Transverse colon (tissue), 4 donors: ENCODE results near the gene ACTRT2. TPM values are rescaled to one million over a fixed set of nuclear protein-coding genes. Genes with fewer than 3 reads are reported as not detected.

Source experiments
- DNase-seq: peaks from one replicate; pipeline ENCODE4 v3.0.0-alpha.2; 2019
- H3K27ac ChIP-seq, 4 donors: fragments of 200-600 bp; sonication (generic); 2 replicates each; pipeline ENCODE4 v1.5.1; 2016 to 2018; ENCODE audit warnings: inconsistent platforms in 4 of 4
- H3K27me3 ChIP-seq: fragments of 200-600 bp; sonication (generic); 2 replicates; pipeline ENCODE4 v1.5.1; 2017; ENCODE audit warnings: inconsistent platforms
- H3K36me3 ChIP-seq, 4 donors: fragments of 200-600 bp; sonication (generic); 2 replicates each; pipeline ENCODE4 v1.5.1; 2017 to 2019; ENCODE audit warnings: inconsistent platforms in 4 of 4
- H3K4me1 ChIP-seq, 4 donors: fragments of 200-600 bp; sonication (generic); 2 replicates each; pipeline ENCODE4 v1.5.1; 2017 to 2020; ENCODE audit warnings: inconsistent platforms in 4 of 4
- H3K4me3 ChIP-seq, 4 donors: fragments of 200-600 bp; sonication (generic); 1 replicate in 1 of 4; 2 replicates in 3 of 4; pipeline versions ENCODE4 v1.5.1 to v1.6.1; 2017 to 2019; ENCODE audit warnings: inconsistent platforms in 4 of 4
- H3K9me3 ChIP-seq, 2 donors: fragments of 200-600 bp; sonication (generic); 2 replicates each; pipeline ENCODE4 v1.5.1; 2017 to 2019; ENCODE audit warnings: inconsistent platforms in 2 of 2
- EP300 ChIP-seq: sonication (generic); formaldehyde crosslinking; IDR thresholded peaks from one replicate; pipeline ENCODE4 v1.6.1; 2017; ENCODE audit warnings: antibody characterized with exemption, low read depth
- POLR2A ChIP-seq: fragments of 450-650 bp; IDR thresholded peaks from one replicate; pipeline ENCODE4 v1.6.1; 2016; ENCODE audit warnings: antibody characterized with exemption, mild to moderate bottlenecking, moderate library complexity
- POLR2AphosphoS5 ChIP-seq, 3 donors: sonication (generic); formaldehyde crosslinking; IDR thresholded peaks; one replicate each; pipeline ENCODE4 v1.6.1; 2016; ENCODE audit warnings: antibody characterized with exemption in 3 of 3
- WGBS, 2 donors: methylation state at CpG; one replicate each; pipeline ENCODE4 v1.1.5; 2018; ENCODE audit warnings: low coverage in 1 of 2; 5-methylcytosine and 5-hydroxymethylcytosine counted together
- in situ Hi-C, 4 donors: fragments of 200-750 bp; cut with MboI; loops; one replicate each; pipeline versions ENCODE4 v1.15.0 to v1.15.1; 2017; ENCODE audit warnings: low sequenced_read_pairs in 3 of 4, low pct_ligation_motif_present in 1 of 4, low pct_unique_long_range_greater_than_20kb in 1 of 4
- intact Hi-C: fragments of 100-400 bp; cut with DNase I; formaldehyde crosslinking; loops from one replicate; pipeline ENCODE4 v1.15.1; 2023; ENCODE audit warnings: low total_unique reads
- total RNA-seq, 4 donors: library from RNA; depleted of rRNA; stranded (reverse); fragments of >200 nt; gene quantifications; one replicate each; pipeline ENCODE4 v1.1.0, GENCODE V29; 2016
- TF ChIP-seq, protein P1 (sequence below), 5 experiments: fragments of 200-600 bp in 3 of 5; fragments of 450-650 bp in 2 of 5; sonication (generic) in 3 of 5; IDR thresholded peaks; 1 replicate in 2 of 5; 2 replicates in 3 of 5; pipeline ENCODE4 v1.5.1; 2016 to 2017; ENCODE audit warnings: antibody characterized with exemption in 5 of 5, inconsistent platforms in 3 of 5, mild to moderate bottlenecking in 2 of 5, moderate library complexity in 1 of 5

The ACTRT2 gene
- total RNA-seq, 4 donors from 2014 or later = not detected

DNA sequence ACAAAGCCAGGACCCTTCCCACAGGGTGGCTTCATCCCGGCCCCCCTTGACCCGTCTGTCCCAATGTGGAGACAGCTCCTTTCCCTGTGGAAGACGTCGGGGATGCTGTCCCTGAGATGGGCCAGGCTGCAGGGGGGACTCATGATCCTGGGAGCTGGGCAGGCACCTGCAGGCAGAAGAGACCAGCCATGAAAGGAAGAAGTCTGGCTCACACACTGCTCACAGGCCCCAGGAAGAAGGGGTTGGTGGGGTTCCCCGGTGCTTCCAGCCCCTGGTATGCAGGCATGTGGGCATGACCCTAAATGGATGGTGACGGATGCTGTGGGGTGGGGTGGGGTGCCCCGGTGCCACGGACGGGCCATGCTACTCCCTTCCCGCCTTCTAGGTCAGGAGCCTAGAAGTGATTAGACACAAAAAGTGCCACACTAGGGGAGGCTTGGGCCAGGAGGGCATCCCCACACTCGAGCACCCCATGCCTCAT, 8.3 kb downstream of the ACTRT2 start:
- Histone ChIP-seq H3K27ac (no peak overlapping the region), H3K27me3 (peaks cover 38% of the 10 kb centered on the region), H3K9me3 (no peaks in the 10 kb centered on the region), H3K4me1 (no peaks in the 10 kb centered on the region), H3K4me3 (no peak overlapping the region), H3K36me3 (no peaks in the 10 kb centered on the region)
- intact Hi-C loops (no loop called here), in situ Hi-C loops (no loop called here)
- DNase-seq = no peak
- TF ChIP-seq POLR2A (no peak), POLR2AphosphoS5 (IDR thresholded peaks at IDR 0.05) (no peak), EP300 (no peak)
- TF ChIP-seq, protein P1, sequence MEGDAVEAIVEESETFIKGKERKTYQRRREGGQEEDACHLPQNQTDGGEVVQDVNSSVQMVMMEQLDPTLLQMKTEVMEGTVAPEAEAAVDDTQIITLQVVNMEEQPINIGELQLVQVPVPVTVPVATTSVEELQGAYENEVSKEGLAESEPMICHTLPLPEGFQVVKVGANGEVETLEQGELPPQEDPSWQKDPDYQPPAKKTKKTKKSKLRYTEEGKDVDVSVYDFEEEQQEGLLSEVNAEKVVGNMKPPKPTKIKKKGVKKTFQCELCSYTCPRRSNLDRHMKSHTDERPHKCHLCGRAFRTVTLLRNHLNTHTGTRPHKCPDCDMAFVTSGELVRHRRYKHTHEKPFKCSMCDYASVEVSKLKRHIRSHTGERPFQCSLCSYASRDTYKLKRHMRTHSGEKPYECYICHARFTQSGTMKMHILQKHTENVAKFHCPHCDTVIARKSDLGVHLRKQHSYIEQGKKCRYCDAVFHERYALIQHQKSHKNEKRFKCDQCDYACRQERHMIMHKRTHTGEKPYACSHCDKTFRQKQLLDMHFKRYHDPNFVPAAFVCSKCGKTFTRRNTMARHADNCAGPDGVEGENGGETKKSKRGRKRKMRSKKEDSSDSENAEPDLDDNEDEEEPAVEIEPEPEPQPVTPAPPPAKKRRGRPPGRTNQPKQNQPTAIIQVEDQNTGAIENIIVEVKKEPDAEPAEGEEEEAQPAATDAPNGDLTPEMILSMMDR (IDR thresholded peaks at IDR 0.05) = no peak
- WGBS, 2 donors = 79% methylated on average over 11 of the region's 11 CpGs; no CpG with 5 or more reads in 1 of the 2 donors

DNA sequence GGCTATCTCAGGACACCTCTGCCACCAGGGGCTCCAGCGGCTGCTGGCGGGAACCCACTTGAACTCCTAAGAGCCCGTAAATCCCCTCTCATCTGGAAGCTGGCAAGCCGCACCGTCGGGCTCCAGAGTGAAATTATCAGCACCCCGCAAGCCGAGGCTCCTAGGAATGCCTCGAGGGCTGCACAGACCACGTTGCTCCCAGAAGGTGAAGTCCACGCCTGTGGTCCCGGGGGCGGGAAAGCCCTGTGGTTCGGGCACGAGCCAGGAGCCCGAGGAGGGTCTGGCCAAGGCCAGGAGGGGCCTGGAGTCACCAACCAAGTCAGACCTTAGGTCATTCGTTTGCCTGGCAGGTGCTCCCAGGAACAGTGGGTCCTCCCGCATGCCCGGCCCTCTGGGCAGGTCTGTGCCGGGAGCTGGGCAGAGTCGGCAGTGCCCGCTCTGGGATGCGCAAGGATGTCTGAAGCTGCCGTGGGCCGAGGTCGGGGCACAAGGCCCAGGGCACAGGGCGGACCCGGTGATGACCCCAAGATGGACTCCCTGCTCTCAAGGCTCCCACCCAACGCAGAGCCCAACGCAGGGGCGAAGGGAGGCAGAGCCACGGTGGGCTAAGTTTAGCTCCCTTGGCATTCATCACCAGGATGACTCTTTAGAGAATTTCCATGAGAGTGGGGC, 8.9 kb downstream of the ACTRT2 start:
- WGBS, 2 donors = 85% methylated on average over 32 of the region's 32 CpGs; no CpG with 5 or more reads in 1 of the 2 donors
- TF ChIP-seq POLR2A (no peak), EP300 (no peak), POLR2AphosphoS5 (IDR thresholded peaks at IDR 0.05) (no peak)
- TF ChIP-seq, protein P1 (IDR thresholded peaks at IDR 0.05) = no peak
- peaks cover 38% of the 10 kb centered on the region for H3K27me3 ChIP-seq

DNA sequence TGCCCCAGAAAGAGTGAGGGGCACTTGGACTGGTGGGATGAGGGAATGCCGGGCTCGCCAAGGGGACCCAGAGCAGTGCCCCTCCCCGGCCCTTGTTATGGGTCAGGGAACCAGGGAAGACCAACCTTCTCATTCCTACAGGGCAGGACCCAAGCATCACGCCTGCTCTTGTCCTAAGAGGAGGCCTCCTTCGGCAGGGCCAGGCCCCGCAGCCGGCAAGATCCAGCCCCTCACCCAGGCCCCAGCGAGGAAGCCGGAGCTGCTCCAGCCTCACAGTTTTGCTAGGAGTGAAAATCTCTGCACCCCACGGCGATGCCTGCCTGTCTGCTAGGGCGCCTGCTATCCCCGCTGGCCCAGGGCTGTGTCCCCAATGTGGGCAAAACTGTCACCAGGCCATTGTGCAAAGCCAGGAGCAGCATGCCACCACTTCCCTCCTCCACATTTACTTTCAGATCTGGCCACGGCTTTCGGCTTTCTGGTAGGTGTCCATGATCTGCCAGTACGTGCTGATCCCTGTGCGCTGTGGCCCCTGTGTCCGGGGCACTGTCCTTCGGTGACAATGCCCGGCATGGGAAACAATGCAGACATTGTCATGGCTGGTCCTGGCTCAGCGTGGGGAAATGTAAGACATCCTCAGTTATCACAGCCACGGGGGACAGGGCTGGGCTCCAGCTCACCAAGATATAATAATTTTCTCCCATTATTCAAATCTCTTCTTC, 9.6 kb downstream of the ACTRT2 start:
- peaks cover 38% of the 10 kb centered on the region for H3K27me3 ChIP-seq
- intact Hi-C loops = no loop called here
- TF ChIP-seq, protein P1 (IDR thresholded peaks at IDR 0.05) = no peak
- TF ChIP-seq EP300 = no peak
- TF ChIP-seq POLR2A = no peak
- TF ChIP-seq POLR2AphosphoS5 (IDR thresholded peaks at IDR 0.05) = no peak
- no peaks in the 10 kb centered on the region for H3K36me3 ChIP-seq
- 76% methylated on average over 22 of the region's 22 CpGs; no CpG with 5 or more reads in 1 of the 2 donors for WGBS, 2 donors
- H3K4me1 ChIP-seq = no peaks in the 10 kb centered on the region
- no peaks in the 10 kb centered on the region for H3K9me3 ChIP-seq
- DNase-seq = no peak
- no peak overlapping the region for H3K4me3 ChIP-seq
- H3K27ac ChIP-seq = no peak overlapping the region
- in situ Hi-C loops = no loop called here

More for the DNA sequence above, 8.9 kb downstream of the ACTRT2 start:
- Histone ChIP-seq H3K36me3 (no peaks in the 10 kb centered on the region), H3K27ac (no peak overlapping the region), H3K4me1 (no peaks in the 10 kb centered on the region), H3K9me3 (no peaks in the 10 kb centered on the region), H3K4me3 (no peak overlapping the region)
- in situ Hi-C loops (no loop called here), intact Hi-C loops (no loop called here)
- DNase-seq = no peak

DNA sequence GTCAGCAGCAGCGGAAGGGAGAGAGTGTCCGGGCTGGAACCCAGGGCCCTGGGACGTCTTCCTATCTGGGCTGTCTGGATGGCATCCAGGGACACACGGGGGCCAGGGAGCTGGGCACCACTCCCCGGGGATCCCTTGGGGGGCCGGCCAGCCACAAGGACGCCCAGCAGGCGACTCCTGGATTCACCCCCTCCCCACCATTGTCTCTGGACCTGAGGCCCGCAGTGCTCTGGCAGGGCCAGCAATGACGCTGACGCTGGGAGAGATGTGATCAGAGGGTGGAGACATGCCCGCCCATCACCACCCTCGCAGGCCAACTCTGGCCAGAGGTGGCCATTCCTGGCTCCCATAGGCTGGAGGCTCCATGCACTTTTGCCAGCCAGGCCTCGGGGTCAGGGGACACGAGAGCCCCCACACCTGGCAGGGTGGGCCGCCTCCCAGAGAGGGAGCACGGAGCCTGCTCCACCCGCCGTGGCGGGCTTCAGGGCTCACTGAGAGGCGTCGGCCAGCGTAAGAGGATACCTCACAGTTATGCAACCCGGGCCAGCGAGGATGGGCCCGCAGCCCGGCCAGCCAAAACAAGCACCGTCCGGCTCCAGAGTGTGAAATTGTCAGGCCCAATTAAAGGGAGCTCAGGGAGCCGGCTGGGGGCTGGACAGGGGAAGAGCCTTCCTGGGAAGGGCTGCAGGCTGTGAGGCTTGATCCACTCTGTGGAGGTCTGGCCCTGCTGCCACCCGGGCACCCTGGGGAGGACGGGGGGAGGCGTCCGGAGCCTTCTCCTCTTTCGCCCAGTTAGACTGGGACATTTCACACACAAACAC, 10.3 kb downstream of the ACTRT2 start:
- Histone ChIP-seq H3K27ac (no peak overlapping the region), H3K4me3 (no peak overlapping the region), H3K4me1 (no peaks in the 10 kb centered on the region), H3K36me3 (no peaks in the 10 kb centered on the region), H3K27me3 (peaks cover 41% of the 10 kb centered on the region), H3K9me3 (no peaks in the 10 kb centered on the region)
- in situ Hi-C loops = no loop called here
- no peak for TF ChIP-seq POLR2A
- intact Hi-C loops = no loop called here
- no peak for DNase-seq
- 65% methylated on average over 27 of the region's 35 CpGs; no CpG with 5 or more reads in 1 of the 2 donors for WGBS, 2 donors
